Measurements from ENCODE around the gene LMBR1. TPM values are rescaled to one million over a fixed set of nuclear protein-coding genes. Genes with fewer than 3 reads are reported as not detected.

Gene LMBR1
- total and polyA plus RNA-seq, 2 donors (not counting 1 experiment from before 2014, with no cell fraction given) = 19.7 to 85.2 TPM

- H3K4me3 ChIP-seq (ENCODE audit: control extremely low read depth in 1 of 5, extremely low read depth in 1 of 5, insufficient read depth in 1 of 5, low read depth in 2 of 5, low read length in 4 of 5) = no peak overlapping the region
- H3K27ac ChIP-seq (ENCODE audit: low read length in 2 of 2) = no peak overlapping the region
- no peak overlapping the region for H3K9ac ChIP-seq (ENCODE audit: low read length)
- Mint-ChIP-seq H3K9me3 (ENCODE audit: insufficient read depth) (no peaks in the 10 kb centered on the region), H3K4me3 (peak overlapping the region; percentile 49), H3K4me1 (peaks cover 4% of the 10 kb centered on the region), H3K27me3 (peaks cover 9% of the 10 kb centered on the region), H3K27ac (peak overlapping the region; percentile 63)
- H4K20me1 ChIP-seq (ENCODE audit: control insufficient read depth, insufficient read depth, low read length, poor library complexity, severe bottlenecking) = no peaks in the 10 kb centered on the region
- H3K9me3 ChIP-seq (ENCODE audit: control extremely low read depth in 1 of 3, control insufficient read depth in 2 of 3, insufficient read depth in 1 of 3, low read length in 2 of 3) = peaks cover 0 to 23% (median 0%) of the 10 kb centered on the region in 3 donors
- peaks cover 0 to 20% (median 2%) of the 10 kb centered on the region in 4 experiments for H3K27me3 ChIP-seq (replicated peaks in 1 of 4; ENCODE audit: control extremely low read depth in 1 of 4, control insufficient read depth in 3 of 4, insufficient read depth in 4 of 4, low read length in 3 of 4)
- ChIA-PET POLR2A (no interaction called here), CTCF (no interaction called here)
- 60% methylated on average over 21 of the region's 24 CpGs for WGBS (ENCODE audit: insufficient coverage)
- H3K36me3 ChIP-seq (replicated peaks in 1 of 2; ENCODE audit: control extremely low read depth in 1 of 2, control insufficient read depth in 1 of 2, extremely low read depth in 1 of 2, insufficient read depth in 2 of 2, low read length in 1 of 2) = no peaks in the 10 kb centered on the region
- ATAC-seq (ENCODE audit: low read depth) = no peak
- TF ChIP-seq, protein P1, sequence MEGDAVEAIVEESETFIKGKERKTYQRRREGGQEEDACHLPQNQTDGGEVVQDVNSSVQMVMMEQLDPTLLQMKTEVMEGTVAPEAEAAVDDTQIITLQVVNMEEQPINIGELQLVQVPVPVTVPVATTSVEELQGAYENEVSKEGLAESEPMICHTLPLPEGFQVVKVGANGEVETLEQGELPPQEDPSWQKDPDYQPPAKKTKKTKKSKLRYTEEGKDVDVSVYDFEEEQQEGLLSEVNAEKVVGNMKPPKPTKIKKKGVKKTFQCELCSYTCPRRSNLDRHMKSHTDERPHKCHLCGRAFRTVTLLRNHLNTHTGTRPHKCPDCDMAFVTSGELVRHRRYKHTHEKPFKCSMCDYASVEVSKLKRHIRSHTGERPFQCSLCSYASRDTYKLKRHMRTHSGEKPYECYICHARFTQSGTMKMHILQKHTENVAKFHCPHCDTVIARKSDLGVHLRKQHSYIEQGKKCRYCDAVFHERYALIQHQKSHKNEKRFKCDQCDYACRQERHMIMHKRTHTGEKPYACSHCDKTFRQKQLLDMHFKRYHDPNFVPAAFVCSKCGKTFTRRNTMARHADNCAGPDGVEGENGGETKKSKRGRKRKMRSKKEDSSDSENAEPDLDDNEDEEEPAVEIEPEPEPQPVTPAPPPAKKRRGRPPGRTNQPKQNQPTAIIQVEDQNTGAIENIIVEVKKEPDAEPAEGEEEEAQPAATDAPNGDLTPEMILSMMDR (IDR thresholded peaks at IDR 0.05) = no peak
- TF ChIP-seq EZH2 (IDR thresholded peaks at IDR 0.05; ENCODE audit: borderline replicate concordance, insufficient read depth, low read depth, low read length, poor library complexity, severe bottlenecking) = no peak
- peak overlapping the region; percentile 53 for H3K4me2 ChIP-seq (replicated peaks; ENCODE audit: low read depth, low read length, poor library complexity, severe bottlenecking)
- peak overlapping the region; percentile 46 for H2AFZ ChIP-seq (ENCODE audit: insufficient read depth, low read depth, low read length, poor library complexity, severe bottlenecking)
- intact Hi-C loops (cut with micrococcal nuclease) = no loop called here
- no peak for DNase-seq
- no peaks in the 10 kb centered on the region for H3K79me2 ChIP-seq (ENCODE audit: control insufficient read depth, insufficient read depth, low read length)
- peaks cover 0 to 6% of the 10 kb centered on the region in 2 donors for H3K4me1 ChIP-seq (ENCODE audit: control insufficient read depth in 2 of 2, insufficient read depth in 2 of 2, low read length in 2 of 2)
These were observed 49.7 kb upstream of the LMBR1 start for GRCh38 chr7:156942708-156943090.

- Histone ChIP-seq H4K20me1 (ENCODE audit: control insufficient read depth, insufficient read depth, low read length, poor library complexity, severe bottlenecking) (no peaks in the 10 kb centered on the region), H2AFZ (ENCODE audit: insufficient read depth, low read depth, low read length, poor library complexity, severe bottlenecking) (no peak overlapping the region), H3K9ac (ENCODE audit: low read length) (no peak overlapping the region), H3K27me3 (replicated peaks in 1 of 4; ENCODE audit: control extremely low read depth in 1 of 4, control insufficient read depth in 3 of 4, insufficient read depth in 4 of 4, low read length in 3 of 4) (peaks cover 0 to 20% (median 2%) of the 10 kb centered on the region in 4 experiments), H3K4me3 (ENCODE audit: control extremely low read depth in 1 of 5, extremely low read depth in 1 of 5, insufficient read depth in 1 of 5, low read depth in 2 of 5, low read length in 4 of 5) (no peak overlapping the region), H3K4me1 (ENCODE audit: control insufficient read depth in 2 of 2, insufficient read depth in 2 of 2, low read length in 2 of 2) (peaks cover 0 to 6% of the 10 kb centered on the region in 2 donors), H3K4me2 (replicated peaks; ENCODE audit: low read depth, low read length, poor library complexity, severe bottlenecking) (no peak overlapping the region), H3K36me3 (replicated peaks in 1 of 2; ENCODE audit: control extremely low read depth in 1 of 2, control insufficient read depth in 1 of 2, extremely low read depth in 1 of 2, insufficient read depth in 2 of 2, low read length in 1 of 2) (no peaks in the 10 kb centered on the region), H3K79me2 (ENCODE audit: control insufficient read depth, insufficient read depth, low read length) (no peaks in the 10 kb centered on the region), H3K27ac (ENCODE audit: low read length in 2 of 2) (no peak overlapping the region), H3K9me3 (ENCODE audit: control extremely low read depth in 1 of 3, control insufficient read depth in 2 of 3, insufficient read depth in 1 of 3, low read length in 2 of 3) (peaks cover 0 to 23% (median 0%) of the 10 kb centered on the region in 3 donors)
- POLR2A ChIA-PET = no interaction called here
- WGBS (ENCODE audit: insufficient coverage) = 95% methylated on average over 74 of the region's 92 CpGs
- Mint-ChIP-seq H3K9me3 (ENCODE audit: insufficient read depth) (no peaks in the 10 kb centered on the region), H3K27ac (no peak overlapping the region), H3K4me3 (no peak overlapping the region), H3K4me1 (peaks cover 3% of the 10 kb centered on the region), H3K27me3 (peaks cover 9% of the 10 kb centered on the region)
- DNase-seq = no peak
- TF ChIP-seq EZH2 (IDR thresholded peaks at IDR 0.05; ENCODE audit: borderline replicate concordance, insufficient read depth, low read depth, low read length, poor library complexity, severe bottlenecking) = no peak
- TF ChIP-seq, protein P1 (IDR thresholded peaks at IDR 0.05) = no peak
- CTCF ChIA-PET = no interaction called here
- intact Hi-C loops (cut with micrococcal nuclease) = no loop called here
- no peak for ATAC-seq (ENCODE audit: low read depth)
These were observed 48.6 kb upstream of the LMBR1 start for GRCh38 chr7:156941393-156942182.
